22Rv1 (cell line): ENCODE measurements around the gene ZGLP1.

Experiments used
- CTCF ChIP-seq: fragments of 450-650 bp; IDR thresholded peaks from 2 replicates; pipeline ENCODE4 v1.5.1; 2017; ENCODE audit warnings: mild to moderate bottlenecking
- ZFX ChIP-seq: fragments of 450-650 bp; IDR thresholded peaks from 2 replicates; pipeline ENCODE4 v1.6.1; 2017; ENCODE audit warnings: antibody characterized with exemption, borderline replicate concordance

- no peak for TF ChIP-seq CTCF
- TF ChIP-seq ZFX: no peak
Observed at GRCh38 chr19:10315335-10316214, 6.0 kb upstream of the ZGLP1 start, which contains the start of gene FDX2.
